Neural progenitor cell (in vitro differentiated cells): ENCODE measurements around the gene CASP10.

ENCODE experiments used
- EZH2phosphoT487 ChIP-seq: fragments of 200-600 bp; sonication (generic); IDR thresholded peaks from 2 replicates; pipeline ENCODE4 v1.6.1; 2017; ENCODE audit warnings: antibody characterized with exemption
- TF ChIP-seq, protein P1 (sequence below): fragments of 200-600 bp; sonication (generic); IDR thresholded peaks from 2 replicates; pipeline ENCODE4 v1.5.1; 2017; ENCODE audit warnings: antibody characterized with exemption, mild to moderate bottlenecking

DNA sequence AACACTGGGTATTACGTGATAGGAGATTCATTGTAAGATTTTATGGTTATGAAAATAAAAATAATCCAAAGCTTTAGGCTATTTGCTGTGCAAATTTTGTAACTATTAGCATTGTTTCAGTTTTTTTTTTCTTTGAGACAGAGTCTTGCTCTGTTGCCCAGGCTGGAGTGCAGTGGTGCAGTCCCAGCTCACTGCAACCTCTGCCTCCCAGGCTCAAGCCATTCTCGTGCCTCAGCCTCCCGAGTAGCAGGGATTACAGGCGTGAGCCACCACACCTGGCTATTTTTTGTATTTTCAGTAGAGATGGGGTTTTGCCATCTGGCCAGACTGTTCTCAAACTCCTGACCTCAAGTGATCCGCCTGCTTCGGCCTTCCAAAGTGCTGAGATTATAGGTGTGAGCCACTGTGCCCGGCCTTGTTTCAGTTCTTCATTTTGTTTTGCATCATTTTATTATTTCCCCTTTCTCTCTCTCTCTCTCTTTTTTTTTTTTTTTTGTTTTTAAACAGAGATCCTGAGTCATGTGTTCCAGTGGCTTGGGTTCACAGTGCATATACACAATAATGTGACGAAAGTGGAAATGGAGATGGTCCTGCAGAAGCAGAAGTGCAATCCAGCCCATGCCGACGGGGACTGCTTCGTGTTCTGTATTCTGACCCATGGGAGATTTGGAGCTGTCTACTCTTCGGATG lies 25.8 kb downstream of the CASP10 start:
- TF ChIP-seq, protein P1, sequence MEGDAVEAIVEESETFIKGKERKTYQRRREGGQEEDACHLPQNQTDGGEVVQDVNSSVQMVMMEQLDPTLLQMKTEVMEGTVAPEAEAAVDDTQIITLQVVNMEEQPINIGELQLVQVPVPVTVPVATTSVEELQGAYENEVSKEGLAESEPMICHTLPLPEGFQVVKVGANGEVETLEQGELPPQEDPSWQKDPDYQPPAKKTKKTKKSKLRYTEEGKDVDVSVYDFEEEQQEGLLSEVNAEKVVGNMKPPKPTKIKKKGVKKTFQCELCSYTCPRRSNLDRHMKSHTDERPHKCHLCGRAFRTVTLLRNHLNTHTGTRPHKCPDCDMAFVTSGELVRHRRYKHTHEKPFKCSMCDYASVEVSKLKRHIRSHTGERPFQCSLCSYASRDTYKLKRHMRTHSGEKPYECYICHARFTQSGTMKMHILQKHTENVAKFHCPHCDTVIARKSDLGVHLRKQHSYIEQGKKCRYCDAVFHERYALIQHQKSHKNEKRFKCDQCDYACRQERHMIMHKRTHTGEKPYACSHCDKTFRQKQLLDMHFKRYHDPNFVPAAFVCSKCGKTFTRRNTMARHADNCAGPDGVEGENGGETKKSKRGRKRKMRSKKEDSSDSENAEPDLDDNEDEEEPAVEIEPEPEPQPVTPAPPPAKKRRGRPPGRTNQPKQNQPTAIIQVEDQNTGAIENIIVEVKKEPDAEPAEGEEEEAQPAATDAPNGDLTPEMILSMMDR = no peak
- no peak for TF ChIP-seq EZH2phosphoT487
